Upper lobe of right lung (tissue), 1 donor: Measurements from ENCODE around the gene SYT1. TPM values are rescaled to one million over a fixed set of nuclear protein-coding genes. Genes with fewer than 3 reads are reported as not detected.

Experiments used
- ATAC-seq: fragments of 200-7000 bp; cut with Tn5 transposase; one replicate; pipeline ENCODE4 v1.9.1; 2020; ENCODE audit warnings: mild to moderate bottlenecking, moderate library complexity
- DNase-seq: peaks from one replicate; pipeline ENCODE4 v3.0.0-alpha.2; 2020
- H3K27ac ChIP-seq: fragments of 200-600 bp; one replicate; pipeline ENCODE4 v1.8.0; 2022
- H3K27me3 ChIP-seq: fragments of 200-600 bp; one replicate; pipeline ENCODE4 v1.8.0; 2022; ENCODE audit warnings: mild to moderate bottlenecking
- H3K36me3 ChIP-seq: fragments of 200-600 bp; one replicate; pipeline ENCODE4 v1.8.0; 2022
- H3K4me1 ChIP-seq: fragments of 200-600 bp; one replicate; pipeline ENCODE4 v1.8.0; 2022
- H3K4me3 ChIP-seq: fragments of 200-600 bp; one replicate; pipeline ENCODE4 v1.8.0; 2022; ENCODE audit warnings: mild to moderate bottlenecking
- H3K9me3 ChIP-seq: fragments of 200-600 bp; one replicate; pipeline ENCODE4 v1.8.0; 2022
- intact Hi-C: fragments of 100-400 bp; cut with DNase I; formaldehyde crosslinking; loops from one replicate; pipeline ENCODE4 v1.11.0; 2022
- total RNA-seq: library from RNA; stranded (reverse); fragmentation: NEBNext Ultra II Directional; extraction: Animal tissue kit (Norgen Biotek cat#: 25700); gene quantifications from one replicate; pipeline ENCODE4 v1.2.1, GENCODE V29; 2021
- TF ChIP-seq, protein P1 (sequence below): fragments of 200-600 bp; IDR thresholded peaks from one replicate; pipeline ENCODE4 v1.8.0; 2022; ENCODE audit warnings: antibody characterized with exemption
- donor health status: DM: no; HTN: yes; CAD: no; lungs with severe emphysema.

SYT1 gene
- total RNA-seq, 1 donor from 2014 or later = 0.58 TPM

GRCh38 chr12:79364197-79364596, 499.6 kb downstream of the SYT1 start:
- Histone ChIP-seq H3K9me3 (no peaks in the 10 kb centered on the region), H3K27ac (no peak overlapping the region), H3K36me3 (no peaks in the 10 kb centered on the region), H3K4me3 (no peak overlapping the region), H3K27me3 (no peaks in the 10 kb centered on the region), H3K4me1 (no peaks in the 10 kb centered on the region)
- DNase-seq (no peak), ATAC-seq (no peak)
- TF ChIP-seq, protein P1, sequence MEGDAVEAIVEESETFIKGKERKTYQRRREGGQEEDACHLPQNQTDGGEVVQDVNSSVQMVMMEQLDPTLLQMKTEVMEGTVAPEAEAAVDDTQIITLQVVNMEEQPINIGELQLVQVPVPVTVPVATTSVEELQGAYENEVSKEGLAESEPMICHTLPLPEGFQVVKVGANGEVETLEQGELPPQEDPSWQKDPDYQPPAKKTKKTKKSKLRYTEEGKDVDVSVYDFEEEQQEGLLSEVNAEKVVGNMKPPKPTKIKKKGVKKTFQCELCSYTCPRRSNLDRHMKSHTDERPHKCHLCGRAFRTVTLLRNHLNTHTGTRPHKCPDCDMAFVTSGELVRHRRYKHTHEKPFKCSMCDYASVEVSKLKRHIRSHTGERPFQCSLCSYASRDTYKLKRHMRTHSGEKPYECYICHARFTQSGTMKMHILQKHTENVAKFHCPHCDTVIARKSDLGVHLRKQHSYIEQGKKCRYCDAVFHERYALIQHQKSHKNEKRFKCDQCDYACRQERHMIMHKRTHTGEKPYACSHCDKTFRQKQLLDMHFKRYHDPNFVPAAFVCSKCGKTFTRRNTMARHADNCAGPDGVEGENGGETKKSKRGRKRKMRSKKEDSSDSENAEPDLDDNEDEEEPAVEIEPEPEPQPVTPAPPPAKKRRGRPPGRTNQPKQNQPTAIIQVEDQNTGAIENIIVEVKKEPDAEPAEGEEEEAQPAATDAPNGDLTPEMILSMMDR = no peak
- intact Hi-C loops = no loop called here

GRCh38 chr12:79366374-79366773, 501.8 kb downstream of the SYT1 start:
- no peaks in the 10 kb centered on the region for H3K9me3 ChIP-seq
- H3K27ac ChIP-seq = no peak overlapping the region
- no peaks in the 10 kb centered on the region for H3K36me3 ChIP-seq
- TF ChIP-seq, protein P1 = no peak
- DNase-seq = no peak
- ATAC-seq = no peak
- no peaks in the 10 kb centered on the region for H3K27me3 ChIP-seq
- no peak overlapping the region for H3K4me3 ChIP-seq
- no peaks in the 10 kb centered on the region for H3K4me1 ChIP-seq
- intact Hi-C loops = no loop called here

GRCh38 chr12:79367032-79367589, 502.5 kb downstream of the SYT1 start:
- intact Hi-C loops = no loop called here
- DNase-seq (no peak), ATAC-seq (no peak)
- Histone ChIP-seq H3K27me3 (no peaks in the 10 kb centered on the region), H3K4me3 (no peak overlapping the region), H3K36me3 (no peaks in the 10 kb centered on the region), H3K9me3 (no peaks in the 10 kb centered on the region), H3K4me1 (no peaks in the 10 kb centered on the region), H3K27ac (no peak overlapping the region)
- TF ChIP-seq, protein P1 = no peak

GRCh38 chr12:79370021-79370420, 505.4 kb downstream of the SYT1 start:
- Histone ChIP-seq H3K4me3 (no peak overlapping the region), H3K4me1 (no peaks in the 10 kb centered on the region), H3K9me3 (no peaks in the 10 kb centered on the region), H3K27ac (no peak overlapping the region), H3K27me3 (no peaks in the 10 kb centered on the region), H3K36me3 (no peaks in the 10 kb centered on the region)
- intact Hi-C loops = no loop called here
- TF ChIP-seq, protein P1 = no peak
- ATAC-seq (no peak), DNase-seq (no peak)

DNA sequence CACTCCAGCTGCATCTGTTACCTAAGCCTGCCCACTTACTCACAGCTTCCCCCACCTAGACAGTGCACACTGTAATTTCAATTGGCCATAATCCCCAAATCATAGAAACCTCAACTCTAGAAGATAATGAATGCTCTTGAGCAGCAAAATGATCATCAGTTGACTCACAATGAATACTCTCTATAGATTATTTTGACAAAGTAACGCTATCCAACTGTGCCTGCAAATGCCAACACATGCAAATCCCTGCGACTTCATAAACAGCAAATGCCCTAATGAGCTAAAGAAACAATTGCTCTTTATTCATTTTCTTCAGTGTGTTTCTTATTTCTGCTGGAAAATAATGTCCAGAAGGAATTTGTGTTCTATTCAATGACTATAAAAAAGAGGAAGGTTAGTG, 506.7 kb downstream of the SYT1 start:
- no peak overlapping the region for H3K4me3 ChIP-seq
- no peak overlapping the region for H3K27ac ChIP-seq
- intact Hi-C loops = no loop called here
- no peaks in the 10 kb centered on the region for H3K36me3 ChIP-seq
- H3K4me1 ChIP-seq = no peaks in the 10 kb centered on the region
- H3K27me3 ChIP-seq = no peaks in the 10 kb centered on the region
- TF ChIP-seq, protein P1 = no peak
- DNase-seq (no peak), ATAC-seq (no peak)
- H3K9me3 ChIP-seq = no peaks in the 10 kb centered on the region

GRCh38 chr12:79373896-79374499, 509.4 kb downstream of the SYT1 start:
- intact Hi-C loops = no loop called here
- Histone ChIP-seq H3K27ac (no peak overlapping the region), H3K36me3 (no peaks in the 10 kb centered on the region), H3K9me3 (no peaks in the 10 kb centered on the region), H3K27me3 (no peaks in the 10 kb centered on the region), H3K4me1 (no peaks in the 10 kb centered on the region), H3K4me3 (no peak overlapping the region)
- ATAC-seq (peak; percentile 66), DNase-seq (no peak)
- TF ChIP-seq, protein P1 = peak; percentile 65
